ENCODE data around the gene LMF1.

- no peak for TF ChIP-seq CTCF (IDR thresholded peaks at IDR 0.05)
- no peak for TF ChIP-seq ZFX (IDR thresholded peaks at IDR 0.05; ENCODE audit: borderline replicate concordance)
Observed at GRCh38 chr16:873889-874288, 96.9 kb downstream of the LMF1 start.
